Choroid plexus epithelial cell (primary cell): ENCODE data around the gene MUC5B.
"Not testable (repeated sequence)": the region's sequence is repeated elsewhere in the genome, so short reads cannot be mapped to it uniquely, and the experiment has no call there.

Experiments used
- DNase-seq: peaks from one replicate; pipeline ENCODE4 v3.0.0-alpha.2; 2010; ENCODE audit warnings: low read depth
- H3K4me3 ChIP-seq: 2 replicates; pipeline ENCODE4 v1.5.1; 2011; ENCODE audit warnings: low read depth, mild to moderate bottlenecking, control low read depth, low read length, moderate library complexity
- TF ChIP-seq, protein P1 (sequence below): conservative IDR thresholded peaks from 2 replicates; pipeline ENCODE4 v1.5.1; 2011; ENCODE audit warnings: low read depth, mild to moderate bottlenecking, control low read depth, inconsistent platforms, low read length, moderate library complexity

Gene MUC5B, protein sequence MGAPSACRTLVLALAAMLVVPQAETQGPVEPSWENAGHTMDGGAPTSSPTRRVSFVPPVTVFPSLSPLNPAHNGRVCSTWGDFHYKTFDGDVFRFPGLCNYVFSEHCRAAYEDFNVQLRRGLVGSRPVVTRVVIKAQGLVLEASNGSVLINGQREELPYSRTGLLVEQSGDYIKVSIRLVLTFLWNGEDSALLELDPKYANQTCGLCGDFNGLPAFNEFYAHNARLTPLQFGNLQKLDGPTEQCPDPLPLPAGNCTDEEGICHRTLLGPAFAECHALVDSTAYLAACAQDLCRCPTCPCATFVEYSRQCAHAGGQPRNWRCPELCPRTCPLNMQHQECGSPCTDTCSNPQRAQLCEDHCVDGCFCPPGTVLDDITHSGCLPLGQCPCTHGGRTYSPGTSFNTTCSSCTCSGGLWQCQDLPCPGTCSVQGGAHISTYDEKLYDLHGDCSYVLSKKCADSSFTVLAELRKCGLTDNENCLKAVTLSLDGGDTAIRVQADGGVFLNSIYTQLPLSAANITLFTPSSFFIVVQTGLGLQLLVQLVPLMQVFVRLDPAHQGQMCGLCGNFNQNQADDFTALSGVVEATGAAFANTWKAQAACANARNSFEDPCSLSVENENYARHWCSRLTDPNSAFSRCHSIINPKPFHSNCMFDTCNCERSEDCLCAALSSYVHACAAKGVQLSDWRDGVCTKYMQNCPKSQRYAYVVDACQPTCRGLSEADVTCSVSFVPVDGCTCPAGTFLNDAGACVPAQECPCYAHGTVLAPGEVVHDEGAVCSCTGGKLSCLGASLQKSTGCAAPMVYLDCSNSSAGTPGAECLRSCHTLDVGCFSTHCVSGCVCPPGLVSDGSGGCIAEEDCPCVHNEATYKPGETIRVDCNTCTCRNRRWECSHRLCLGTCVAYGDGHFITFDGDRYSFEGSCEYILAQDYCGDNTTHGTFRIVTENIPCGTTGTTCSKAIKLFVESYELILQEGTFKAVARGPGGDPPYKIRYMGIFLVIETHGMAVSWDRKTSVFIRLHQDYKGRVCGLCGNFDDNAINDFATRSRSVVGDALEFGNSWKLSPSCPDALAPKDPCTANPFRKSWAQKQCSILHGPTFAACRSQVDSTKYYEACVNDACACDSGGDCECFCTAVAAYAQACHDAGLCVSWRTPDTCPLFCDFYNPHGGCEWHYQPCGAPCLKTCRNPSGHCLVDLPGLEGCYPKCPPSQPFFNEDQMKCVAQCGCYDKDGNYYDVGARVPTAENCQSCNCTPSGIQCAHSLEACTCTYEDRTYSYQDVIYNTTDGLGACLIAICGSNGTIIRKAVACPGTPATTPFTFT (N-terminal part only)

DNA sequence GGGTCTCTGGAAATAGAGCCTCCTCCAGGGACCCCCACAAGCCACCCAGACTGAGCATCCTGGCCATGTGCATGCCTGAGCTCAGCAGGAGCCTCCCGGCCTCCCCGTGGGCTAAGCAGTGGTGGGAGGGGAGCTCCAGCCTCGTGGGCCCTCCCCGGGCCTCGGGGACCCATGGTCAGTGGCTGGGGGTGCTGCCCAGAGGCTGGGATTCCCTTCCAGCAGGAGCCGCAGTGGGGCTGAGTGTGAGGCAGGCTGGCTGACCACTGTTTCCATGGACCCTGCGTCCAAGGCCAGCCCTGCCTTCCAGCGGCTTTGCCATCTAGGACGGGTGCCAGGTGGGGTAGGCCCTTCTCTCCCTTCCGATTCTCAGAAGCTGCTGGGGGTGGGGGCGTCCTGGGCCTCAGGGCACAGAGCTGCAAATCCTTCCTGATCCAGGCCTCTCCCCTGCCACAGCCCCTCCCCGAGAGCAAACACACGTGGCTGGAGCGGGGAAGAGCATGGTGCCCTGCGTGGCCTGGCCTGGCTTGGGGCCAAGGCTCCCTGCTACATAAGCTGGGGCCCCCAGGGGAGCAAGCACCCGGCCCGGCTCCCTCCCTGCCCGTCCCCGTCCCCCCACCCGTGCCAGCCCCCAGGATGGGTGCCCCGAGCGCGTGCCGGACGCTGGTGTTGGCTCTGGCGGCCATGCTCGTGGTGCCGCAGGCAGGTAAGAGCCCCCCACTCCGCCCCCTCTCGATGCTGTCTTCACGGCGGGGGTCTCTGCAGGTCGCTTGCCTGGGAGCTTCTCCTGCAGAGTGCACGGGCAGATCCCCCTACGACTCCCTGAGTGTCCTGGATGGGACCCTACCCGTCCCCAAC, at the start of gene MUC5B:
Gene MUC5B, plus strand, starts transcription at position 576 of the 855 bp plus-strand sequence. Its CDS starts 58 bp downstream, at position 634.
- TF ChIP-seq, protein P1, sequence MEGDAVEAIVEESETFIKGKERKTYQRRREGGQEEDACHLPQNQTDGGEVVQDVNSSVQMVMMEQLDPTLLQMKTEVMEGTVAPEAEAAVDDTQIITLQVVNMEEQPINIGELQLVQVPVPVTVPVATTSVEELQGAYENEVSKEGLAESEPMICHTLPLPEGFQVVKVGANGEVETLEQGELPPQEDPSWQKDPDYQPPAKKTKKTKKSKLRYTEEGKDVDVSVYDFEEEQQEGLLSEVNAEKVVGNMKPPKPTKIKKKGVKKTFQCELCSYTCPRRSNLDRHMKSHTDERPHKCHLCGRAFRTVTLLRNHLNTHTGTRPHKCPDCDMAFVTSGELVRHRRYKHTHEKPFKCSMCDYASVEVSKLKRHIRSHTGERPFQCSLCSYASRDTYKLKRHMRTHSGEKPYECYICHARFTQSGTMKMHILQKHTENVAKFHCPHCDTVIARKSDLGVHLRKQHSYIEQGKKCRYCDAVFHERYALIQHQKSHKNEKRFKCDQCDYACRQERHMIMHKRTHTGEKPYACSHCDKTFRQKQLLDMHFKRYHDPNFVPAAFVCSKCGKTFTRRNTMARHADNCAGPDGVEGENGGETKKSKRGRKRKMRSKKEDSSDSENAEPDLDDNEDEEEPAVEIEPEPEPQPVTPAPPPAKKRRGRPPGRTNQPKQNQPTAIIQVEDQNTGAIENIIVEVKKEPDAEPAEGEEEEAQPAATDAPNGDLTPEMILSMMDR, result no peak
- H3K4me3 ChIP-seq, result no peak within 1 kb of the TSS
- DNase-seq, result no peak

DNA sequence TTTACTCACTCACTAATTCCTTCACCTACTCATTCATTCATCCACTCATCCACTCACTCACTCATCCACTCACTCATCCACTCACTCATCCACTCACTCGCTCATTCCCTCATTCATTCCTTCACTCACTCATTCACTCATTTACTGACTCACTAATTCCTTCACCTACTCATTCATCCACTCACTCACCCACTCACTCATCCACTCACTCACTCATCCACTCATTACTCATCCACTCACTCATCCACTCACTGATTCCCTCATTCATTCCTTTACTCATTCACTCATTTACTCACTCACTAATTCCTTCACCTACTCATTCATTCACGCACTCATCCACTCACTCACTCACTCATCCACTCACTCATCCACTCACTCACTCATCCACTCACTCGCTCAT, 49.5 kb upstream of the MUC5B start:
- not testable (repeated sequence) for H3K4me3 ChIP-seq, DNase-seq

DNA sequence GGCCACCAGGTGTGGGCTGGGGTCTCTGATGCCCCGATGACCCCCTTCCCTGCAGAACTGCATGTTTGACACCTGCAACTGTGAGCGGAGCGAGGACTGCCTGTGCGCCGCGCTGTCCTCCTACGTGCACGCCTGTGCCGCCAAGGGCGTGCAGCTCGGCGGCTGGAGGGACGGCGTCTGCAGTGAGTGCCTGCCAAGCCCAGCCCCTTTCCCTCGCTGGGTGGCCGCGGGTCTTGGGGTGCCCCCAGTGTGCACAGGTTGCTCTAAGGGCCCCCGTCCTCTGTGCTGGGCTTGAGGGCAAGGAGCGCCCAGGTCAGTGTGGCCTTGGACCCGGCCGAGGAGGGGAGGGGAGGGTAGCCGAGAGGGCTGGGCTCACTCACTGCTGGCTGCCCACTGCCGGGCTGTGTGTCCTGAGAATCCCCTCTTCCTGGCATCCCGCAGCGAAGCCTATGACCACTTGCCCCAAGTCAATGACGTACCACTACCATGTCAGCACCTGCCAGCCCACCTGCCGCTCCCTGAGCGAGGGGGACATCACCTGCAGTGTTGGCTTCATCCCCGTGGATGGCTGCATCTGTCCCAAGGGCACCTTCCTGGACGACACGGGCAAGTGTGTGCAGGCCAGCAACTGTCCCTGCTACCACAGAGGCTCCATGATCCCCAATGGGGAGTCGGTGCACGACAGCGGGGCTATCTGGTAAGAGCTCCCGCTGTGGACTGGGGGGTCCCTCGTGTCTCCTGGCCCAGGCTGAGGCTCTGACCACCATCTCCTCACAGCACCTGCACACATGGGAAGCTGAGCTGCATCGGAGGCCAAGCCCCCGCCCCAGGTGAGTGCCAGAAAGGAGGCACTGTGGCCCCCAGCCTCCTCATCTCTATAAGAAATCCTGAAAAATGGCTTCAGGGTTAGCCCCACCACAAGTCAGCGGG, 48.2 kb upstream of the MUC5B start:
- TF ChIP-seq, protein P1, result no peak
- no peak for DNase-seq
- H3K4me3 ChIP-seq, result no peak overlapping the region

DNA sequence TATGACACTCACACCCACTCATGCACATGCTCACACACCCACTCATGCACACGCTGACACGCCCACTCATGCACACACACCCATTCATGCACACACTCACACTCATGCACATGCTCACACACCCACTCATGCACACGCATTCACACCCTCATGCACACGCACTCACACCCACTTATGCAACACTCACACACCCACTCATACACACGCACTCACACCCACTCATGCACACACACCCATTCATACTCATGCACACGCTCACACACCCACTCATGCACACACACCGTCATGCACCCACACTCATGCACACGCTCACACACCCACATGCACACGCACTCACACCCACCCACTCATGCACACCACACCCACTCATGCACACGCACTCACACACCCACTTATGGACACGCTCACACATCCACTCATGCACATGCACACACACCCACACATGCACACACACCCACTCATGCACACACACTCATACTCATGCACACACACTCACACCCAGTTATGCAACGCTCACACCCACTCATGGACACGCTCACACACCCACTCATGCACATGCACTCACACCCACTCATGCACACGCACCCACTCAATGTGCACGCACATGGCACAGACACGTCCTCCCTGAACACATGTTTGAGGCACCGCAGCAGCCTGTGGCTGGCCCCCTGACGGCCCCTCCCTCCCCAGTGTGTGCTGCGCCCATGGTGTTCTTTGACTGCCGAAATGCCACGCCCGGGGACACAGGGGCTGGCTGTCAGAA, 47.2 kb upstream of the MUC5B start:
- H3K4me3 ChIP-seq, result no peak overlapping the region
- DNase-seq, result no peak
- TF ChIP-seq, protein P1, result no peak

DNA sequence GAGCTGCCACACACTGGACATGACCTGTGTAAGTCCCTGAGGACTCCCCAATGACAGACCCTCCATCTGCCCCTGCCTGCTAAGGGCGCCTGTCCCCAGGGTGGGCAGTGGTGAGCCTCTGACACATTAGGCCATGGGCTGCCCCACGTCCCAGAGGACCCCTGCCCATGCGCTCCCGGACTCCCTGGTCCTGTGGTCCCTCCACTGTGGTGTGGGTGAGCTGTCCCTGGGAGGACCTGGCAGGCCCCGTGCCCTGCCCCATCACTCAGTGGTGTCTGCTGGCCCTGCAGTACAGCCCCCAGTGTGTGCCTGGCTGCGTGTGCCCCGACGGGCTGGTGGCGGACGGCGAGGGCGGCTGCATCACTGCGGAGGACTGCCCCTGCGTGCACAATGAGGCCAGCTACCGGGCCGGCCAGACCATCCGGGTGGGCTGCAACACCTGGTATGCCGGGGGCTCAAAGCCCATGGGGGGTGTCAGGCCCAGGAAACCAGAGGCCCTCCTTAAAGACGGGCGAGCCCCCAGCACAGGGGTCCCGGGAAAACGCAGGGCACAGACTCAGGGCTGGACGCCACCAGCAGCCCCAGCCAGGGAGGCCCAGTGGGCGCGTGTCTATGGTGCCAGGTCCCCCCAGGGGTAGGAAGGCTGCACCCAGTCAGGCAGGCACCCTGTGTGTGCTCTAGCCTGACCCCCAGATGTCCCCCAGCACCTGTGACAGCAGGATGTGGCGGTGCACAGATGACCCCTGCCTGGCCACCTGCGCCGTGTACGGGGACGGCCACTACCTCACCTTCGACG, 46.4 kb upstream of the MUC5B start:
- TF ChIP-seq, protein P1, result no peak
- H3K4me3 ChIP-seq, result no peak overlapping the region
- no peak for DNase-seq
